Type B pancreatic cell (in vitro differentiated cells): ENCODE data around the gene CRLF2. TPM values are rescaled to one million over a fixed set of nuclear protein-coding genes. Genes with fewer than 3 reads are reported as not detected.
A peak's percentile ranks its signal among the peaks of the same experiment; 100 is the strongest.
"Not testable (repeated sequence)": the region's sequence is repeated elsewhere in the genome, so short reads cannot be mapped to it uniquely, and the experiment has no call there.

Source experiments
- DNase-seq: peaks from one replicate; pipeline ENCODE4 v3.0.0; 2021; ENCODE audit warnings: mixed read lengths; ENCODE audit not compliant: unreplicated experiment; ENCODE audit errors: extremely low spot score
- H3K27ac Mint-ChIP-seq: 2 replicates; pipeline ENCODE4 v1.8.0; 2021; ENCODE audit warnings: mild to moderate bottlenecking, mixed read lengths
- H3K27me3 Mint-ChIP-seq: 2 replicates; pipeline ENCODE4 v1.8.0; 2021; ENCODE audit warnings: mixed read lengths
- H3K36me3 Mint-ChIP-seq: 2 replicates; pipeline ENCODE4 v1.8.0; 2021; ENCODE audit warnings: mixed read lengths
- H3K4me1 Mint-ChIP-seq: one replicate; pipeline ENCODE4 v1.8.0; 2021; ENCODE audit warnings: mixed read lengths; ENCODE audit not compliant: unreplicated experiment
- H3K4me3 Mint-ChIP-seq: 2 replicates; pipeline ENCODE4 v1.8.0; 2021; ENCODE audit warnings: mild to moderate bottlenecking, mixed read lengths
- H3K9me3 Mint-ChIP-seq: 2 replicates; pipeline ENCODE4 v1.8.0; 2021; ENCODE audit warnings: mixed read lengths
- CTCF ChIP-seq: fragments of 200-600 bp; sonication (generic); conservative IDR thresholded peaks from 2 replicates; pipeline ENCODE4 v1.5.0; 2021; ENCODE audit warnings: antibody characterized with exemption, mild to moderate bottlenecking
- total RNA-seq: library from RNA; stranded (reverse); gene quantifications from 2 replicates; pipeline ENCODE4 v1.2.1, GENCODE V29; 2021; ENCODE audit warnings: low replicate concordance

The CRLF2 gene
- total RNA-seq, 1 donor from 2014 or later, result not detected

DNA sequence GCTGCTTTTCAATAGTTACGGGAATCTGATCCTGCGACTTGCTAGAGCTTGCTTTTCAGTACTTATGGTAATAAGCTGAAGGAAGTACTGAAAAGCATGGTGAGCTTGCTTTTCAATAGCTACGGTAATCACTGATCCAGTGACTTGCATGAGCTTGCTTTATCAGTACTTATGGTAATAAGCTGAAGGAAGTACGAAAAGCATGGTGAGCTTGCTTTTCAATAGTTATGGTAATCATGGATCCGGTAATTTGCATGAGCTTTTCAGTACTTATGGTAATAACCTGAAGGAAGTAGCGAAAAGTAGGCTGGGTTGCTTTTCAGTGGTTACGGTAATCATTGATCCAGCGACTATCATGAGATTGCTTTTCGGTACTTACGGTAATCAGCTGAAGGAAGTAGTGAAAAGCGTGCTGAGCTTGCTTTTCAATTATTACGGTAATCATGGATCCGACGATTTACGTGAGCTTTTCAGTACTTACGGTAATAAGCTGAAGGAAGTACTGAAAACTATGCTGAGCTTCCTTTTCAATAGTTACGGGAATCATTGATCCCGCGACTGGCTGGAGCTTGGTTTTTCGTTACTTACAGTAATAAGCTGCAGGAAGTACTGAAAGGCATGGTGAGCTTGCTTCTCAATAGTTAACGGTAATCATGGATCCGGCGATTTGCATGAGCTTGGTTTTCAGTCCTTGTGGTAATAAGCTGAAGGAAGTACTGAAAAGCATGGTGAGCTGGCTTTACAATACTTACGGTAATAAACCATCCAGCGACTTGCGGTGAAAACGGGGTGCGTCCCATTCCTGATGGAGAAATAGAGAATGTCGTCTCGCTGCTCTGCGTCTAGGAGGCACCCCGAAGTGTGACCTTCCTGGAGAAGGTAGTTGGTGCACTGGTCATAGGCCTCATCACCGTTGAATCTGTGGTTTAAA, 6.5 kb downstream of the CRLF2 start:
- no peak for DNase-seq
- H3K4me1 Mint-ChIP-seq, result no peaks in the 10 kb centered on the region
- H3K27ac Mint-ChIP-seq, result no peak overlapping the region
- H3K36me3 Mint-ChIP-seq, result no peaks in the 10 kb centered on the region
- TF ChIP-seq CTCF, result no peak
- H3K4me3 Mint-ChIP-seq, result peak overlapping the region; percentile 85
- peaks cover 15% of the 10 kb centered on the region for H3K27me3 Mint-ChIP-seq
- H3K9me3 Mint-ChIP-seq, result no peaks in the 10 kb centered on the region

DNA sequence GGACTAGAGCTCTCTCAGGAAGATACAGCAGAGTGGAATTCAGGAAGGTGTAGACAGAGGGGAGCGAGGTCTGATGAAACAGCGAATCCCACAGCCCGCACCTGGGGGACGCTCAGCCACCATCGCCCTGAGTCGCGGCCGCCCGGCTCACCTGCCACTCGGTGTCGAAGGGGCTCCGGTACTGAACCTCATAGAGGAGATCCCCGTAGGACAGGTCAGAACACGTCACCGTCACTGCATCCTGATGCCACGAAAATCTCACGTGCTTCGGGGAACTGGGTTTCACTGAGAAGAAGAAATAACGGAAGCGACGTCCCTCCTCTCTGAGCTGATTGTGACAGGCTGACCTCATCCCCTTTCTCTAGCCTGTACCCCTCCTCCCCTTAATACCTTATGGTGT, 10.2 kb downstream of the CRLF2 start:
- DNase-seq, result peak; percentile 54
- Mint-ChIP-seq H3K27ac (no peak overlapping the region), H3K9me3 (no peaks in the 10 kb centered on the region), H3K36me3 (no peaks in the 10 kb centered on the region), H3K27me3 (no peaks in the 10 kb centered on the region), H3K4me3 (no peak overlapping the region), H3K4me1 (no peaks in the 10 kb centered on the region)
- no peak for TF ChIP-seq CTCF

DNA sequence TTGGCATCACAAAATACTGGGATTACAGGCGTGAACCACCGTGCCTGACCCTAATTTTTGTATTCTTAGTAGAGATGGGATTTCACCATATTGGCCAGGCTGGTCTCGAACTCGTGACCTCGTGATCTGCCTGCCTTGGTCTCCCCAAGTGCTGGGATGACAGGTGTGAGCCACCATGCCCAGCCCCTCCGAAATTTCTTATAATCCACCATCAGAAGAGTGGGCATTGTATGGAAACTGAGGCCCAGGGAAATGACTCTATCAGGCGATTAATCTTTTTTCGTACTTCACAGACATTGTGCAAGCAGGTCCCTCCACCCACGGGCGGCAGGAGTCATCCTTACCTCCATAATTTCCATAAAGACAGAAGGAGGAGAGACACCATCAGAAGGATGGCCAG, 16.0 kb downstream of the CRLF2 start:
- no peaks in the 10 kb centered on the region for H3K4me1 Mint-ChIP-seq
- no peaks in the 10 kb centered on the region for H3K27me3 Mint-ChIP-seq
- H3K36me3 Mint-ChIP-seq, result no peaks in the 10 kb centered on the region
- no peak for TF ChIP-seq CTCF
- H3K27ac Mint-ChIP-seq, result no peak overlapping the region
- DNase-seq, result peak; percentile 13
- H3K9me3 Mint-ChIP-seq, result no peaks in the 10 kb centered on the region
- H3K4me3 Mint-ChIP-seq, result no peak overlapping the region

DNA sequence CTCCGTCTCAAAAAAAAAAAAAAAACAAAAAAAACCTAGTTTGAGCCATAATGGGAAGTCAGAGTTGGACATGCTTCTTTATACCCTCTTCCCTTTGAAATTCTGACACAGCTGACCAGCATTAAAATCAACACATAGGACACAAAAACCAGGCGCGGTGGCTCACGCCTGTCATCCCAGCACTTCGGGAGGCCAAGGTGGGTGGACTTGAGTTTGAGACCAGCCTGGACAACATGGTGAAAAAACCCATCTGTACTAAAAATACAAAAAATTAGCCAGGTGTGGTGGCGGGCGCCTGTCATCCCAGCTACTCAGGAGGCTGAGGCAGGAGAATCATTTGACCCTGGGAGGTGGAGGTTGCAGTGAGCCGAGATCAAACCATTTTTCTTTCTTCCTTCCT, 20.3 kb downstream of the CRLF2 start:
- not testable (repeated sequence) for H3K4me1 Mint-ChIP-seq, H3K27me3 Mint-ChIP-seq, DNase-seq, H3K36me3 Mint-ChIP-seq, H3K4me3 Mint-ChIP-seq, H3K9me3 Mint-ChIP-seq, H3K27ac Mint-ChIP-seq

DNA sequence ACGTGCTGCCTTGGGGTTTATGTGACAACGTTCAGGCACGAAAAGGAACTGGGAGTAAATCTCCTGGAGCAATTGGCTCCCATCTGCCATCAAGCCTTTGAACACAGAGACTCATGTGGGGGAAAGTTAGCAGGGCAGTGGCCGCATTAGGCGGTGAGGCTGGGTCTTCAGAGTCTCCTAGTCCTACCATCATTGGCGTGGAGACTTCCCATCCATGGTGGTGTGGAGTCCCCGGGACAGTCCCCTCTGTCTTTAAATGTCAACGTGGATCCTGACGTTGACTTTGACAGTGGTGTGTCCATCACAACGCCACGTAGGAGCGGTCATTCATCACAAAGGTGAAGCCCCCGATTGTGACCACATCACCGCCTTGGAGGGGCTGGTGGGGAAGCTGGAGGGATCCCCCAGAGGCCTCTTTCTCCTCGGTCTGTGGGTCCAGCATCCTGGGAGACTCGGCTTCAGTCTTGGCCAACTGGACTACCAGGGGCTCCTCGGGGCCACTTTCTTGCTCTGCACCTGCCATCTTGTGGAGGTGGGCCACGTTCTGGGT, 21.8 kb downstream of the CRLF2 start:
- Mint-ChIP-seq H3K27me3 (no peaks in the 10 kb centered on the region), H3K27ac (no peak overlapping the region), H3K9me3 (no peaks in the 10 kb centered on the region), H3K36me3 (no peaks in the 10 kb centered on the region), H3K4me3 (no peak overlapping the region), H3K4me1 (no peaks in the 10 kb centered on the region)
- TF ChIP-seq CTCF, result no peak
- DNase-seq, result peak; percentile 44

DNA sequence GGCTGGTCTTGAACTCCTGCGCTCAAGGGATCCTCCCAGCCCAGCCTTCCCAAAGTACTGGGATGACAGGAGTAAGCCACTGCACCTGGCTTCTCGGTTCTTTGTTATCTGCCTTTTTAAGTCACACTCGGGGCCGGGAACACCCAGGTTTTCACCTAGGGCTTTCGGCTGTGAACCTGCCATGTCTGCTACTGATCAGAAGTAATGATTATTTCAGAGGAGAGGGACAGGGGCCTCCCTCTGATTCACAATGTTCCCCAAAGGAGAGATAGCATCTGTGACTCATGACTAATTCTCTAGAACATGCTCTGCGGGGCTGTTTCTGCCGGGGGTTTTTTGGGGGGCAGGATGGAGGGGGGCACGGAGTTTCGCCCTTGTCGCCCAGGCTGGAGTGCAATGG, 26.9 kb downstream of the CRLF2 start:
- no peaks in the 10 kb centered on the region for H3K4me1 Mint-ChIP-seq
- TF ChIP-seq CTCF, result no peak

More for the DNA sequence above, 26.9 kb downstream of the CRLF2 start:
- peak; percentile 15 for DNase-seq
- Mint-ChIP-seq H3K4me3 (no peak overlapping the region), H3K27me3 (no peaks in the 10 kb centered on the region), H3K36me3 (no peaks in the 10 kb centered on the region), H3K27ac (no peak overlapping the region), H3K9me3 (no peaks in the 10 kb centered on the region)
